T-helper 2 cell (primary cell): ENCODE data around the gene FRS2.

ENCODE experiments used
- DNase-seq, 5 experiments: peaks; one replicate each; pipeline versions ENCODE4 v3.0.0 to v3.0.0-alpha.2; 2012 to 2022

Gene FRS2

GRCh38 chr12:69502345-69503081 lies 32.3 kb downstream of the FRS2 start:
- DNase-seq = no peak

- DNase-seq = no peak
These were observed 37.9 kb downstream of the FRS2 start for GRCh38 chr12:69508091-69508490.

GRCh38 chr12:69508621-69509020 lies 38.4 kb downstream of the FRS2 start:
- no peak for DNase-seq

GRCh38 chr12:69509308-69509736 lies 39.1 kb downstream of the FRS2 start:
- no peak for DNase-seq

- no peak for DNase-seq
These were observed 40.0 kb downstream of the FRS2 start for GRCh38 chr12:69509904-69510827.

DNA sequence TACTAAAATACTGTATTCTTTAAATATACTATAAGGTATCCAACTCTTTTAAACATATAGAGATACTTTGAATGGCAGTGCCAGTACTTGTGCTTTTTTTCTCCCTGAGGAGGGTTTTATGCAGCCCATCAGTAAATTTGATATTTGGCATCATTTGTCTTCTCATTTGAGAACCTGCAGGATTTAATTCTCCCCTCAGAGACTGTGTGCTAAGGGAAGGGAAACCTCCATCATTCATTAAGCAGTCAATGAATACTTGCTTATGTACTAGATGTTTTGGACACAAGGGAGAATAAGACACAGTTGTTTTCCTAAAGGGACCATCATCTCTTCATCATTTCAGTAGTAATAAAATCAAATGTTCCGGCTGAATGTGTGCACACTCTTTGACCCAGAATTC lies 40.8 kb downstream of the FRS2 start:
- DNase-seq = no peak

DNA sequence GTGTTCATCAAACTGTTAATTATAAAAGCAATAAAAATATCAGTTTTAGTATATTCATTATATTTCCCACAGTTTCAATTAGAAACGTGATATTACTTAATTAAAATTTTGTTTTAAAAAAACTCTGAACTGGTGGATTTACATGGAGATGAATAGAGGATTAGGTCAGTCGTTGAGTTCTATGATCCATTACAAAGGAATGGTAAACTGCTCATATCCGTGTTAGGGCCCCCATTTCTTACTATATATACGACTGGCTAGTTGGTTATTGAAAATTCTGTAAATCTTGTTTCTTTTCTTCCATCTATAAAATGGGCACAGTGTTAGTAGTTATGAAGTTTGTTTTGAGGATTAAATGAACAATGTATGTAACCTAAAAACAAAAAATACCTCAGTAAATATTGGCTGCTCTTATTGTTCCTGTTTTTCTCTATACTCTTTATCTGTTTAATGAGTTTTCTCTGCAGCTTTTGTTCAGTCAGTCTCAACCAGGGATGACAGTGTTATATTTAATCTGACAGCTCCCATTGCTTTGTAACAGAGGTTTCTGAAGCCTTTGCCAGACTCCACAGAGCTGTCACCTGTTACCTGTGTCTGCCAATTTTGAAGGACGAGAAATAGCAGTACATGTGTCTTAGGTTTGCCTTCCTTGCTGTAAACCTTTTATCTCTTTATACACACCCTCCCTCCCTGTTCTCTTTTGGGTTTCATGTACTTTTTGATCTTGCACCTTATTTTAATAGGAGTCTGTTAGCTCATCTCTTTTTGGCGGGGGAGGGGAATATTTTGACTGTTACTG lies 41.5 kb downstream of the FRS2 start:
- DNase-seq = no peak

GRCh38 chr12:69512820-69513219 lies 42.6 kb downstream of the FRS2 start:
- DNase-seq = no peak

DNA sequence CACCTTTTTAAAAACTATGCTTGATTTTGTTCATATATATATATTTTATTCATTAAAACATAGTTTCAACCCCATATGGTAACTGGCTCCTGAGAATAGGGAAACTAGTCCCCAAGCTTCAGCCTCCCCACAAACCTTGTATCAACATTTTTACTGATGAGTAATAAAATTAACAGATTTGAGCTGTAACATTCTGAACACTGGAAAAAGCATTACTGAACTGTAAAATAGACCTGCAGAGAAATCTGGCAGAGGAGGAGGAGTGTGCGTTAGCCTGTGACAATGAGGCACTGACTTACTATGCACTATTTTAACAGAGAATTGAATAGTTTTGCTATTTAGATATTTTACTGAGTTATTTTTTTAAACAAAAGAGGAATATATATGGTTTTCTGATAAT lies 43.1 kb downstream of the FRS2 start:
- peak in 1 of 5 experiments; percentile 16 for DNase-seq

GRCh38 chr12:69514111-69514510 lies 43.9 kb downstream of the FRS2 start:
- no peak for DNase-seq

DNA sequence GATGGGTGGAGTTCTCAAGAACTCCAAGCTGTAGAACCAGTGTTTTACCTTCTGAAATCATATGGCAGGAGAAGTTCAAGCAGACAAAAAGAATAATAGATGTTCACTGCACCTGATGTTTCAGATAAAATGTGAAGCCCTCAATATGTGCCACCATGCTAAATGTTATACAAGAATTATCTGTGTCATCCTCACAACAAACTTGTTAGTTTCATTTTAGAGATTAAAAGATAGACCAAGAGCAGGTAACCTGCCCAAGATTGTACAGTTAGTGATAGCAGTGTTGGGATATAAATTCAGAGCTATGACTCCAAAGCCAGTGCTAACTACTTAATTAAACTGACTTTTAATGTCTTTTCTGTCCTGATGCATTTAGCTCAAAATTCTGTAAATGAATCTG lies 44.7 kb downstream of the FRS2 start:
- peak in 1 of 5 experiments; percentile 49 for DNase-seq

DNA sequence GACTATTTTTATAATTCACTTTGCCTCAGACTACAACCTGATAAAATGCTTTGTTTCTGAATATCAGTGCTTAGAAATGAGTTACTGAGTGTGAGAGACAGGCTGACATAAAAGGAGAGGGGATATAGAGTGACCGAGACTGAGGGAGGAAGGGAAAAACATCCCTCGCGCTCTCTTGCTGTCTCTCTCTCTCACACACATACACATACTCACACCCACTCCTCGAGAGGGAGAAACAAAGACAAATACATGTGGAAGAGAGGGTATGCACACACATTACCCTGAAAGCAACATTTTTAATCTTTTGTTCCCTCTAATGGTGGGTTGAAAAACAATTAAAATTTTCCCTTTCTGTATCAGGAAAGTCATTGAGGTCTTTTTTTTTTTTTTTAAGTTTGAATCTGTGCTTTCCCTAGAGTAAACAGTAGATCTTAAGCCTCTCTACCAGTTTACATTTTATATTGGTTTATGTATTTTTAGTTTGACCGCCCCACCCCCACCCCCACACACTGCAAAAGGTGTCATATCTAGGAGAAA lies 45.3 kb downstream of the FRS2 start:
- no peak for DNase-seq

DNA sequence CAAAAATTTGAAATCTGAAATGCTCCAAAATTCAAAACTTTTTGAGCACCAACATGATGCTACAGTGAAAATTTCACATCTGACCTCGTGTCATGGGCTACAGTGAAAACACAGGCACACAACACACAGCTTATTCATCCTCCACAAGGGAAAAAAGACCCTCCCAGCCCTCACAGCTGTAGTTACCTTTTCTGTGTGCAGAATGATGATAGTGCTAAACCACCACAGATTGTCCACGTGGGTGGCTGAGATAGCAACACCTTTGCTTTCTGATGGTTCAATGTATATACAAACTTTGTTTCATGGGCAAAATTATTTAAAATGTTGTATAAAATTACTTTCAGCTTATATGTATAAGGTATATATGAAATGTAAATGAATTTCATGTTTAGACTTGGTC lies 46.8 kb downstream of the FRS2 start:
- no peak for DNase-seq

DNA sequence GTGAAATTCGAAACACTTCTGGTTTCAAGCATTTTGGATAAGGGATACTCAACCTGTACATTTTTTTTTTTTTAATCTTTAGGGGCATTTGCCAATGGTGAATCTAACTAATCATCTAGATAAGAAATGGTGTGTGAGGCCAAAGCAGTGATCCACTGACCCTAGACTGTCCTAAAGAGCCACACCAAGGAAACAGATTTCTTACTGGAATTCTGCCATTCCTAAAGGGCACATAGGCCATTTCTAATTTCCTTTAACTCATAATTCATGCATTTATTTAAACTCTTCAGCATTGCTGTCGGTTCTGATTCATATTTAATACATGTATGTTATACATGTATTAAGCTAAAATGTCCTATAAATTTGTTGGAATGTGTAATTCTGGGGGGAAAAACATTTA lies 47.2 kb downstream of the FRS2 start:
- DNase-seq = no peak

DNA sequence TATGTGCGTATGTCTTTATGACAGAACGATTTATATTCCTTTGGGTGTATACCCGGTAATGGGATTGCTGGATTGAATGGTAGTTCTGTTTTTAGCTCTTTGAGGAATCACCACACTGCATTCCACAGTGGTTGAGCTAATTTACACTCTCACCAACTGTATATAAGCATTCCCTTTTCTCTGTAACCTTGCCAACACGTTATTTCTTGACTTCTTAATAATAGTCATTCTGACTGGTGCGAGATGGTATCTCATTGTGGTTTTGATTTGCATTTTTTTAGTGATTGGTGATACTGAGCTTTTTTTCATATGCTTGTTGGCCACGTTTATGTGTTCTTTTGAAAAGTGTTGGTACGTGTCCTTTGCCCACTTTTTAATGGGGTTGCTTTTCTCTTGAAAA lies 49.7 kb downstream of the FRS2 start:
- DNase-seq = peak in 1 of 5 experiments; percentile 77

- no peak for DNase-seq
These were observed 53.5 kb downstream of the FRS2 start for GRCh38 chr12:69523433-69524330.

GRCh38 chr12:69524331-69524630 lies 54.1 kb downstream of the FRS2 start:
- DNase-seq = no peak

GRCh38 chr12:69524755-69525469 lies 54.7 kb downstream of the FRS2 start:
- DNase-seq = peak in 1 of 5 experiments; percentile 16

DNA sequence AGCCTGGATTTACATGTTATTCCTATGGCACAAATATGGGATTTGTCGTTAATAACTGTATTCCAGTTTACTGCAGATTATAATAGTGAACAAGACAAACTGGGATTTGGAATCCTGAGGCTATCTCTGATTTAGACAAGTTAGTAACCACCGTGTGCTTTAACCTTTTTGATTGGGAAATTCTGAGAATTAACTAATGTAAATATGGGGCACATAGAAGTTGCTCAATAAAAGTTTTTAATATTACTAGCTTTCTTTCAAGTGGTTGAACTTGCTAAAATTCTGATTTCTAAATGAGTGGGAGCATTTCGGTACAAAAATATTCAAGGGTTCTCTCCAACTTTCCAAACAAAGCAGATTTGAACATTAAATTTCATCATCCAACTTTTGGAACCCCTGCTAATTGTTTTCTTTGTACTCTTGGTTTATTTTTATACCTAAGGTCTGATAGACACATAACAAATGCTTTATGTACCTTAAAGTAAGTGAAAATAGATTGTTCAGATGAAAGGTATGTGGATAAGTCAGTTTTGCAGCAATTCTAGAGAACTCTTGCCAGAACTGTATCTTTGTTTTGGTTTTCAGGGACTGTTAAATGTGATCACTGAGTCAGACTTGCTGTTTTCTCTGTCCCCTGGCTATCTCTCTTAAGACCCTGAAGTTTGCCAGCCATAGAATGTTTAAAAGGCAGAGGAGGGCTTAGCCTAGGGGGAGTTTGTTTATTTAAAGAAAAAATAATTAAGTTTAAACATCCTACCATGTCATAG lies 57.5 kb downstream of the FRS2 start:
- peak in 1 of 5 experiments; percentile 51 for DNase-seq

GRCh38 chr12:69529021-69529420 lies 58.8 kb downstream of the FRS2 start:
- DNase-seq = peak in 1 of 5 experiments; percentile 24
